Karpas-422 (cell line): Measurements from ENCODE around the gene CTDSP1. TPM values are rescaled to one million over a fixed set of nuclear protein-coding genes. Genes with fewer than 3 reads are reported as not detected.

Source experiments
- DNase-seq: peaks from one replicate; pipeline ENCODE4 v3.0.0-alpha.2; 2015
- H2AFZ ChIP-seq: fragments of 200-600 bp; sonication (generic); 2 replicates; pipeline ENCODE4 v1.6.1; 2014; ENCODE audit warnings: antibody characterized with exemption, low read length, mixed read lengths
- H3K27ac ChIP-seq: fragments of 200-600 bp; sonication (generic); 2 replicates; pipeline ENCODE4 v1.5.1; 2014; ENCODE audit warnings: mild to moderate bottlenecking, low read length, moderate library complexity
- H3K27me3 ChIP-seq: fragments of 200-600 bp; sonication (generic); 2 replicates; pipeline ENCODE4 v1.6.1; 2014; ENCODE audit warnings: low read length, mixed read lengths
- H3K36me3 ChIP-seq: fragments of 200-600 bp; sonication (generic); 2 replicates; pipeline ENCODE4 v1.6.1; 2014; ENCODE audit warnings: low read length, mixed read lengths; ENCODE audit not compliant: insufficient read depth
- H3K4me1 ChIP-seq: fragments of 200-600 bp; sonication (generic); 2 replicates; pipeline ENCODE4 v1.6.1; 2014; ENCODE audit warnings: mild to moderate bottlenecking, low read length, mixed read lengths
- H3K4me2 ChIP-seq: fragments of 200-600 bp; sonication (generic); 2 replicates; pipeline ENCODE4 v1.6.1; 2014; ENCODE audit warnings: low read length, low read depth, mild to moderate bottlenecking; ENCODE audit not compliant: poor library complexity, severe bottlenecking
- H3K4me3 ChIP-seq: fragments of 200-600 bp; sonication (generic); 2 replicates; pipeline ENCODE4 v1.5.1; 2014; ENCODE audit warnings: mild to moderate bottlenecking, antibody characterized with exemption, low read length, mixed read lengths
- H3K79me2 ChIP-seq: fragments of 200-600 bp; sonication (generic); 2 replicates; pipeline ENCODE4 v1.6.1; 2014; ENCODE audit warnings: mild to moderate bottlenecking, low read length, mixed read lengths
- H3K9ac ChIP-seq: fragments of 200-600 bp; sonication (generic); 2 replicates; pipeline ENCODE4 v1.6.0; 2014; ENCODE audit warnings: low read length
- H3K9me2 ChIP-seq: fragments of 200-600 bp; sonication (generic), shearing (Covaris generic); replicated peaks from 2 replicates; pipeline ENCODE4 v1.6.0; 2014; ENCODE audit warnings: mild to moderate bottlenecking, low read length, moderate library complexity; ENCODE audit not compliant: insufficient read depth
- H3K9me3 ChIP-seq: fragments of 300-700, 200-600 bp; sonication (generic); 2 replicates; pipeline ENCODE4 v1.6.1; 2014; ENCODE audit warnings: low read length, mixed read lengths
- H4K20me1 ChIP-seq: fragments of 200-600 bp; sonication (generic); 2 replicates; pipeline ENCODE4 v1.6.1; 2014; ENCODE audit warnings: mild to moderate bottlenecking, antibody characterized with exemption, low read length, low read depth; ENCODE audit not compliant: insufficient read depth
- total RNA-seq: library from RNA; depleted of rRNA; stranded (reverse); fragments of >200 nt; shearing (Covaris generic); gene quantifications from 2 replicates; pipeline ENCODE4 v1.2.3, GENCODE V29; 2014; ENCODE audit warnings: low replicate concordance

CTDSP1 gene
- total RNA-seq, 1 experiment from 2014 or later = 46.3 TPM

GRCh38 chr2:218418717-218419458 is 19.2 kb downstream of the CTDSP1 start, which contains the start of gene VIL1:
VIL1 (plus strand) TSS chr2:218419123; CDS start chr2:218423779, 4,656 bp downstream.
- peak; percentile 44 for DNase-seq
- no peak within 1 kb of the TSS for H3K4me3 ChIP-seq
- no peaks in the 10 kb centered on the region for H3K79me2 ChIP-seq
- H3K4me2 ChIP-seq = no peak within 1 kb of the TSS
- H3K9me2 ChIP-seq = no peaks in the 10 kb centered on the region
- no peak within 1 kb of the TSS for H3K9ac ChIP-seq
- no peaks in the 10 kb centered on the region for H3K9me3 ChIP-seq
- H3K27me3 ChIP-seq = no peaks in the 10 kb centered on the region
- peaks cover 4% of the 10 kb centered on the region for H3K4me1 ChIP-seq
- no peak within 1 kb of the TSS for H2AFZ ChIP-seq
- H3K27ac ChIP-seq = no peak within 1 kb of the TSS
- H3K36me3 ChIP-seq = no peaks in the 10 kb centered on the region
- no peaks in the 10 kb centered on the region for H4K20me1 ChIP-seq

GRCh38 chr2:218419630-218420216 is 20.1 kb downstream of the CTDSP1 start:
- no peaks in the 10 kb centered on the region for H3K36me3 ChIP-seq
- no peaks in the 10 kb centered on the region for H3K9me3 ChIP-seq
- H3K4me1 ChIP-seq = peaks cover 4% of the 10 kb centered on the region
- no peaks in the 10 kb centered on the region for H4K20me1 ChIP-seq
- H3K9ac ChIP-seq = no peak overlapping the region
- H3K9me2 ChIP-seq = no peaks in the 10 kb centered on the region
- H3K4me3 ChIP-seq = no peak overlapping the region
- no peaks in the 10 kb centered on the region for H3K79me2 ChIP-seq
- no peak overlapping the region for H2AFZ ChIP-seq
- H3K27me3 ChIP-seq = no peaks in the 10 kb centered on the region
- no peak overlapping the region for H3K27ac ChIP-seq
- DNase-seq = peak; percentile 33
- no peak overlapping the region for H3K4me2 ChIP-seq

- no peak overlapping the region for H3K27ac ChIP-seq
- no peaks in the 10 kb centered on the region for H3K9me3 ChIP-seq
- H4K20me1 ChIP-seq = no peaks in the 10 kb centered on the region
- peak; percentile 27 for DNase-seq
- no peaks in the 10 kb centered on the region for H3K27me3 ChIP-seq
- H2AFZ ChIP-seq = no peak overlapping the region
- H3K4me1 ChIP-seq = peaks cover 4% of the 10 kb centered on the region
- H3K9ac ChIP-seq = no peak overlapping the region
- H3K9me2 ChIP-seq = no peaks in the 10 kb centered on the region
- H3K4me2 ChIP-seq = no peak overlapping the region
- no peak overlapping the region for H3K4me3 ChIP-seq
- no peaks in the 10 kb centered on the region for H3K79me2 ChIP-seq
- no peaks in the 10 kb centered on the region for H3K36me3 ChIP-seq
These were observed 21.4 kb downstream of the CTDSP1 start for GRCh38 chr2:218421027-218421426.

GRCh38 chr2:218422403-218423086 is 22.9 kb downstream of the CTDSP1 start:
- H3K36me3 ChIP-seq = no peaks in the 10 kb centered on the region
- H2AFZ ChIP-seq = no peak overlapping the region
- no peaks in the 10 kb centered on the region for H3K9me2 ChIP-seq
- peak; percentile 14 for DNase-seq
- H3K9ac ChIP-seq = no peak overlapping the region
- H3K4me3 ChIP-seq = no peak overlapping the region
- H4K20me1 ChIP-seq = no peaks in the 10 kb centered on the region
- H3K27me3 ChIP-seq = no peaks in the 10 kb centered on the region
- no peaks in the 10 kb centered on the region for H3K9me3 ChIP-seq
- no peak overlapping the region for H3K27ac ChIP-seq
- no peak overlapping the region for H3K4me2 ChIP-seq
- no peaks in the 10 kb centered on the region for H3K79me2 ChIP-seq
- peaks cover 4% of the 10 kb centered on the region for H3K4me1 ChIP-seq

GRCh38 chr2:218423584-218423983 is 23.9 kb downstream of the CTDSP1 start:
- Histone ChIP-seq H3K27me3 (no peaks in the 10 kb centered on the region), H3K9me2 (no peaks in the 10 kb centered on the region), H3K9ac (no peak overlapping the region), H2AFZ (no peak overlapping the region), H3K9me3 (no peaks in the 10 kb centered on the region), H3K36me3 (no peaks in the 10 kb centered on the region), H3K79me2 (no peaks in the 10 kb centered on the region), H4K20me1 (no peaks in the 10 kb centered on the region), H3K4me1 (peaks cover 4% of the 10 kb centered on the region), H3K4me3 (no peak overlapping the region), H3K27ac (no peak overlapping the region), H3K4me2 (no peak overlapping the region)
- no peak for DNase-seq

- Histone ChIP-seq H3K4me1 (no peaks in the 10 kb centered on the region), H3K27ac (no peak overlapping the region), H3K4me3 (no peak overlapping the region), H3K27me3 (no peaks in the 10 kb centered on the region), H3K9me2 (no peaks in the 10 kb centered on the region), H3K9ac (no peak overlapping the region), H3K4me2 (no peak overlapping the region), H3K9me3 (no peaks in the 10 kb centered on the region), H3K36me3 (no peaks in the 10 kb centered on the region), H4K20me1 (no peaks in the 10 kb centered on the region), H2AFZ (no peak overlapping the region), H3K79me2 (no peaks in the 10 kb centered on the region)
- DNase-seq = no peak
These were observed 25.9 kb downstream of the CTDSP1 start for GRCh38 chr2:218425531-218425930.

- Histone ChIP-seq H3K9me2 (no peaks in the 10 kb centered on the region), H3K27ac (no peak overlapping the region), H4K20me1 (no peaks in the 10 kb centered on the region), H3K9ac (no peak overlapping the region), H3K9me3 (no peaks in the 10 kb centered on the region), H3K79me2 (no peaks in the 10 kb centered on the region), H3K27me3 (no peaks in the 10 kb centered on the region), H3K4me2 (no peak overlapping the region), H3K4me3 (no peak overlapping the region), H3K36me3 (no peaks in the 10 kb centered on the region), H3K4me1 (no peaks in the 10 kb centered on the region), H2AFZ (no peak overlapping the region)
- peak; percentile 42 for DNase-seq
These were observed 28.1 kb downstream of the CTDSP1 start for GRCh38 chr2:218427741-218428140.

GRCh38 chr2:218428846-218429558 is 29.3 kb downstream of the CTDSP1 start:
- Histone ChIP-seq H3K27me3 (no peaks in the 10 kb centered on the region), H3K36me3 (no peaks in the 10 kb centered on the region), H3K9ac (no peak overlapping the region), H3K27ac (no peak overlapping the region), H3K4me1 (no peaks in the 10 kb centered on the region), H3K79me2 (no peaks in the 10 kb centered on the region), H3K4me2 (no peak overlapping the region), H3K4me3 (no peak overlapping the region), H3K9me2 (no peaks in the 10 kb centered on the region), H2AFZ (no peak overlapping the region), H4K20me1 (no peaks in the 10 kb centered on the region), H3K9me3 (no peaks in the 10 kb centered on the region)
- peak; percentile 15 for DNase-seq
